Sciatic nerve (tissue), 2 donors: ENCODE measurements around the gene ERG28. TPM values are rescaled to one million over a fixed set of nuclear protein-coding genes. Genes with fewer than 3 reads are reported as not detected.

Source experiments
- ATAC-seq: fragments of 200-7000 bp; cut with Tn5 transposase; one replicate; pipeline ENCODE4 v1.9.1; 2020; ENCODE audit warnings: mild to moderate bottlenecking, moderate library complexity
- DNase-seq: peaks from one replicate; pipeline ENCODE4 v3.0.0-alpha.2; 2020; ENCODE audit warnings: low spot score
- intact Hi-C: fragments of 100-400 bp; cut with DNase I; formaldehyde crosslinking; loops from one replicate; pipeline ENCODE4 v1.14.2; 2022
- total RNA-seq: library from RNA; stranded (reverse); fragmentation: NEBNext Ultra II Directional; extraction: Animal tissue kit (Norgen Biotek cat#: 25700); gene quantifications from one replicate; pipeline ENCODE4 v1.2.1, GENCODE V29; 2021
- donor health status: DM: no; HTN: no; CAD: no.
- donor health status: DM: no; HTN: no; CAD: no.

ERG28 gene
- total RNA-seq, 1 donor from 2014 or later: 10.1 TPM

GRCh38 chr14:75631453-75631831 is 29.2 kb downstream of the ERG28 start:
- DNase-seq: no peak
- intact Hi-C loops: no loop called here
- peak; percentile 44 for ATAC-seq

GRCh38 chr14:75630695-75631452 is 29.8 kb downstream of the ERG28 start:
- intact Hi-C loops: no loop called here
- DNase-seq (no peak), ATAC-seq (no peak)

GRCh38 chr14:75628816-75629215 is 31.9 kb downstream of the ERG28 start:
- intact Hi-C loops: no loop called here
- no peak for ATAC-seq
- DNase-seq: no peak

GRCh38 chr14:75627406-75627805 is 33.3 kb downstream of the ERG28 start:
- no peak for DNase-seq
- intact Hi-C loops: no loop called here
- no peak for ATAC-seq

DNA sequence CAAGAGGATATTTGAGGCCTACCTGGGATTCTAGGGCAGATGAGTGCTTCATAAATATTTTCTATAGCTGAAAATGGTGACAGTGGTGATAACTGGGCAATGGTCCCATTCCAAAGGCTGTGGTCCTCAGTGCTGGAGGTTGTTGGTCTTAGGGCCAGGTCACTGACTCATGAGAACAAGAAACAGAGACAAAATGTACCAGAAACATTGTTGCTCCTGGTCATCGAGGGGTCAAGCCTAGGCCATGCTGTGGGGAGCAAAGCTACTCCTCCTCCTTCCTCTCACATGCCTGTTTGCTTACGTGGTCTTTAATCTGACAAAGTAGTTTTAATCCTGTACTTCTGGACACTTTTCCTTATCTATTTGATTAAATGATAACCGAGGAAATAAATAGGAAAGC is 33.8 kb downstream of the ERG28 start:
- intact Hi-C loops: no loop called here
- DNase-seq: no peak
- ATAC-seq: peak; percentile 62

- ATAC-seq (no peak), DNase-seq (no peak)
- intact Hi-C loops: no loop called here
These were observed 34.3 kb downstream of the ERG28 start for GRCh38 chr14:75626396-75626795.

DNA sequence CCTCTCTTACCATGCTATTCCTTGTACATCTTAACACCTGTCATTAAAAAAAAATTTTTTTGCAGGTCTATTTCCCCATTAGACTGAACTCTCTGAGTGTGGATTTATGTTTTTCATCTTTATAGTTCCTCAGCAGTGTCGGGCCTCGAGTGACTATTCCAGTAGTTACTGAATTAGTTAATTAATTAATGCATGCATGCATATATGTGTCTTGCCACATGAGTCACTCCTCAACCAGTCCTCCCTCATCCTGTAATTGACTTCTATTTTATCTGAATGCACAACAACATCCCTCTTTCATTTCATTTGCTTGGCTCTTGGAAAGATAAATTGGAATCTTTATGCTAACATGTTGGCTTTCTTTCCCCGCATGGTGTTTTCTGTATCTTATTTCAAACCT is 35.6 kb downstream of the ERG28 start:
- no peak for ATAC-seq
- intact Hi-C loops: no loop called here
- DNase-seq: no peak

- DNase-seq (no peak), ATAC-seq (peak; percentile 40)
- intact Hi-C loops: no loop called here
These were observed 41.1 kb downstream of the ERG28 start for GRCh38 chr14:75619548-75619947.

- intact Hi-C loops: no loop called here
- ATAC-seq: peak; percentile 48
- DNase-seq: no peak
These were observed 45.5 kb downstream of the ERG28 start for GRCh38 chr14:75615200-75615599.

DNA sequence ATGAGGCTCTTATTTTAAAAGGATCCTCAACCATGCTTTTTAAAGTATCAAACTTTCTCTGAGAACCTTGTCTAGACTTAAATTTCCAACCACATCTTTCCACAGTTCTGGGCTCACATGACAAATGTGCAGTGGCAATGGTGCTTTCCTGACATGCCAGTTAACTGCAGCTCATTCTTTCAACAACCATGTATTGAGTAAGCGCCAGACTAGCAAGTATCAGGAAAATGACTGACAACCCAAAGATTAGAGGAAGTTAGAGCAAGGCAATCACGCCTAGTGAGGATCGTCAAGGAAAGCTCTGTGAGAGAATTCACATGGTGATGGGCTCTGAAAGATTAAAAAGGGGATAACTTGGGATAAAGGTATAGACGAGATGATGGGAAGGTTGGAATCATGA is 46.5 kb downstream of the ERG28 start:
- no peak for ATAC-seq
- no peak for DNase-seq
- intact Hi-C loops: no loop called here

DNA sequence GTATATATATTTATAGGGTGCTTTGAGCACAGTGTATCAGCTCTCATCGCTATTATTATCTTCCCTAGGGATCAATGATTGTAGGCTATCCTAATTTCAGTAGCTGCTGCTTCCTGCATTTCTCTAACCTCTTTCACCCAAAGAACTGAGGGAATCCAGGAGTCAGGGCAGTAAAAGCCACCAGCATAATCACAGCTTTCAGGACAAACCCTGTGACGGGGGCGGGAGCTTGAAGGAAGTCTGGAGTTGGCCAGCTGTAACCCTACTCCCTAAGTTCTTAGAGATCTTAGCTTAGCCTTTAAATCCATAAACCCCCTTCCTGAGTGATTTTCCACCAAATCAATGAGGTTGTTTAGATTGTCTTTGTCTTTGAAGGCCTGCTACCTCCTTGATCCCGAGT is 48.5 kb downstream of the ERG28 start:
- ATAC-seq (no peak), DNase-seq (no peak)
- intact Hi-C loops: no loop called here

DNA sequence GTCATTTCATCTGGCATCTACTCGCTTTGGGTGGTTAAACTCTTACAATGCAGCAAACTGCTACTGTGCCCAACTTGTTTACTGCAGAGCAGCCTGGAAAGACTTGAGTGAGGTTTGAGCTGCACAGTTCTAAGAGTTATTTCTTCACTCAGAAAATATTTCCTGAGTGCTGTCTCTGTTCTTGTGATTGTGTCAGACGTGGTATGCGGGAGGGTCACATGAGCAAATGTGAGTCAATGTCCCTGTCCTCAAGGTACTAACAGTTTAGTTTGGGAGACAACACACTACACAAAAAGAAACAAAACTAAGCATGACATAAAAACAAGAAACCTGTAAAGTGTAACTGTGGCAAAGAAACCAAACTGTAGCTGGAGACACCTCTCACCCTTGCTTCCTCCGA is 49.8 kb downstream of the ERG28 start:
- intact Hi-C loops: no loop called here
- ATAC-seq (peak; percentile 5), DNase-seq (no peak)

DNA sequence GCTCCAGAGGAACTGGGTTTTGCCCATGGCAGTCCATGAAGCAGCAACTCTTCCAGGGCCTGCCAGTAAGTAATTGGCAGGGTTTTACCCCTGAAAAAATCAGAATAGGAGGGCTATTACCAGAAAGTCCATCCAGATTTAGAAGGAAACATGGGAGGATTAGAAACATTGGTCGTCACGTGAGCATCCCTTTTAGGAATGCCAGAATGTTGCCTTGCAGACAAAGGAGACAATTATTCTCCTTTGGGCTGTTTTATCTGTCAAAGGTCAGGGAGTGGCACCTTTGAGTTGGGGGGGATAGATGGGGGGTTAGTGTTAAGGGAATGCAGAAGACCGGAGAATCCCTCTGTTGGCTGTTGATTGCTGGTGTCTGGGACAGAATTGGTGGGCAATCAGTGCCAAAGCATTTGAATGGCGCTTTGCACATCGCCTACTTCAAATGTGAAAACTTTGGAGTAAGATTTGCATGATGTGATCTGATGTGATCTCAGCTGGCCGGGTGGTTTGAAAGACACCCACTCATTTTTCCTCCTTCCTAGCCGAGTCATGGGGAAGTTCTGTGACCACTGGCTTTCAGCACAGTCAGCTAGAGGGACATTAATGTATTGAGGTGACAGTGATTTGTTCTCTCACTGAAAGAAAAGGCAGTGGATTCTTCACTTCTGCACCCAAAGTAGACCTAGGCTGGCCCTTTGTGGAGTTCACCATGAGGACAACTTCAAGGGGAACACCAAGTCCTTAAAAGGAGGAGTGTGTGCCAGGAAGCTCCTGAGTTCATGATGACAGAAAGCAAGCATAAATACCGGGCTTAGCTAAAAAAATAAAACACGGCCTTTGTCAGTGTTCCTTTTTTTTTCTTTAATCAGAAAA is 50.8 kb downstream of the ERG28 start:
- intact Hi-C loops: no loop called here
- ATAC-seq (peak; percentile 80), DNase-seq (no peak)

DNA sequence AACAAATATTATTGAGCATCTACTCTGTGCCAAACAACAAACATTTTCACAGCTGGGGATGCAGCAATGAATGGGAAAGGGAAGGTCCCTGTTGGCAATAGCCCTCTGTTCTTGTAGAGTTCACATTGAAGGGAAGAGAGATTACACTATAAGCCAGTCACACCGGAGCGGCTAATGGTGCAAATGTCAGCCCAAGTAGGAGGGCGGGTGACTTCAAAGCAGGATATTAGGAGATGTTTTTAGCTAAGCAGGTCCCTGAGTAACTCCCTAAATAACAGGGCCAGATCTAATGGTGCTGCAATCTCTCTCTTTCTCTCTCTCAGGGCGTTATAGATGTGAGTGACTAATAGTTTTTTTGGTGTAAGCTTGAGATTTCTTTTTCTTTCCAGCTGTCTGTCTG is 51.6 kb downstream of the ERG28 start:
- DNase-seq (no peak), ATAC-seq (peak; percentile 53)
- intact Hi-C loops: no loop called here

- intact Hi-C loops: no loop called here
- ATAC-seq: no peak
- no peak for DNase-seq
These were observed 52.6 kb downstream of the ERG28 start for GRCh38 chr14:75607842-75608640.

- intact Hi-C loops: no loop called here
- no peak for ATAC-seq
- DNase-seq: no peak
These were observed 53.6 kb downstream of the ERG28 start for GRCh38 chr14:75607044-75607443.

DNA sequence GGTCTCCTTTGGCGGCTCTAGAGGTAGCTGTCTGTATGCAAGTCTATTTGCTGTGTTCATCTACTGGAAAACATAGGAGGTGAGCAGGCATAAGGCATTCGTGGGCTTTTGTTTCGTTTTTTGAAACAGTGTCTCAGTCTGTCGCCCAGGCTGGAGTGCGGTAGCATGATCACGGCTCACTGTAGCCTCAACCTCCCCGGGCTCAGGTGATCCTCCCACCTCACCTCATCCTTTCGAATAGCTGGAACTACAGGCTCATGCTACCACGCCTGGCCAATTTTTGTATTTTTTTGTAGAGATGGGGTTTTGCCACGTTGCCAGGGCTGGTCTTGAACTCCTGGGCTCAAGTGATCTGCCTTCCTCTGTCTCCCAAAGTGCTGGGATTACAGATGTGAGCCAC is 54.8 kb downstream of the ERG28 start:
- intact Hi-C loops: no loop called here
- no peak for DNase-seq
- no peak for ATAC-seq

- peak; percentile 82 for ATAC-seq
- DNase-seq: peak; percentile 73
- intact Hi-C loops: no loop called here
These were observed 55.5 kb downstream of the ERG28 start for GRCh38 chr14:75604979-75605851.

- DNase-seq (no peak), ATAC-seq (no peak)
- intact Hi-C loops: no loop called here
These were observed 58.2 kb downstream of the ERG28 start for GRCh38 chr14:75602503-75602902.
